HG03039 (cell line): ENCODE data around the gene ARHGAP12.
A peak's percentile ranks its signal among the peaks of the same experiment; 100 is the strongest.
"Not testable (repeated sequence)": the region's sequence is repeated elsewhere in the genome, so short reads cannot be mapped to it uniquely, and the experiment has no call there.

ENCODE experiments used
- ATAC-seq: cut with Tn5 transposase; IDR thresholded peaks from one replicate; pipeline ENCODE4 v1.9.1; 2021; ENCODE audit warnings: mild to moderate bottlenecking, moderate library complexity; ENCODE audit not compliant: unreplicated experiment

The ARHGAP12 gene

DNA sequence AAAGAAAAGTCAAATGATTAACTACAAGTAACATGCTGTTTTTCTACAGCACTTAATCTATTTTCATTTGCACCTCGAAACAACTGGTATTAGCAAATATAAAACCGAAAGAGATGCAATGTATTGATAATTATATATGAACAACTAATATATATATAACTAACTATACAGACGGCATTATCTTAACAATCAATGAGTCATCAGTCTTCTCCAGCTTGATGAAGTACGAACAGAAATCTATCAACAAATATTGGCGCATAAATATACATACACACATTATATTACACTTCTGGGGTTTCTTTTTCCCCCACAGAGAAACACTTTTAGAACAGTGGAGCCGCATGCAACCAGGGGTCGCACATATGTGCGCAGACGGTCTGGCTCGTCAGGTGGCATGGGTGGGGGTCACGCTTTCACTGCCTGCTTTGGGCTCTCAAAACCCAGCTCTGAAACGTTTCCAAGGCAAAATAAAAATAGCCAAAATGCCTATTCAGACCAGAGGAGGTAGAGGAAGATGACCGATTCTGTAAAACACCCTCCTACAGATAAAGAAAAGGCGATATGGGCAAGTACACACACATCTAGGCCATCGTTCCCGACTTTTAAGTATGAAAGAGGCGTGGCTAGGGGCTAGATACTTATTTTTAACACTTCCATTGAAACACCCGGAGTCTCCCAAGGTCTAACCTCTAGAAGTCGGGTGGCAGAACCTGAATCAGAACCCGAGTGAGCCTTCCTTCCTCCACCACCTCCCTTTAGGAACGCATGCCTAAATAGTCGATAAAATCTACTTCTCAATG, 1.7 kb downstream of the ARHGAP12 start:
- no peak for ATAC-seq

GRCh38 chr10:31926160-31926559, 2.5 kb downstream of the ARHGAP12 start:
- no peak for ATAC-seq

DNA sequence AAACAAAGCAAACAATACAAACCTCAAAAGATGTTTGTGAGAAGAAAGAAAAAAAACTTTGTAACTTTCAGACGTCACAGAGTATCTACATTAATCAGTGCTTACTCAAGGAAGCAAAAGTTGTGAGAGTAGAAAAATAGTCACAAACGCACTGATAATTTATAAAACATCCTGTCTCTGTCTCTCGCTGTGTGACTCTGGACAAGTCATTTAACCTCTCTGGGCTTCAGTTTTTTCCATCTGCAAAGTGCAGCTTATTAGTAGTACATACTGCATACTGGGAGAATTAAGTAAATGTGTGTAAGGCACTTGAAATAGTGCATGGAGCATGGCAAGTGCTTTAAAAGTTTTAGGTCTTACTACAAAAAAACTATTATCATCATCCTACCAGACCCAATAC, 3.8 kb downstream of the ARHGAP12 start:
- ATAC-seq, result no peak

DNA sequence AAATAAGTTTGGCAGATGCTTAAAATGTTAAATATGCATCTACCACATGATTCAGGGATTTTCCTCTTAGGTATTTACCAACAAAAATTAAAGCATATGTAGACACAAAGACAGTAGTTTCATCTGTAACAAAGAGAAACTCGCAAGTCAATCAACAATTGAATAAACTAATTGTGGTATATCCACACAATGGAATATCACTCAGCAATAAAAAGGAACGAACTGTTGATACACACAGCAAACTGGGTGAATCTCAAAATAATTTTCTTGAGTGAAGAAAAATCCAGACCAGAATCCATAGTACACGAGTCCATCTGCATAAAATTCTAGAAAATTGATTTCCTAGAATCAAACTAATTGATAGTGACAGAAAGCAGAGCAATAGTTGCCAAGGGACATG, 5.2 kb downstream of the ARHGAP12 start:
- no peak for ATAC-seq

DNA sequence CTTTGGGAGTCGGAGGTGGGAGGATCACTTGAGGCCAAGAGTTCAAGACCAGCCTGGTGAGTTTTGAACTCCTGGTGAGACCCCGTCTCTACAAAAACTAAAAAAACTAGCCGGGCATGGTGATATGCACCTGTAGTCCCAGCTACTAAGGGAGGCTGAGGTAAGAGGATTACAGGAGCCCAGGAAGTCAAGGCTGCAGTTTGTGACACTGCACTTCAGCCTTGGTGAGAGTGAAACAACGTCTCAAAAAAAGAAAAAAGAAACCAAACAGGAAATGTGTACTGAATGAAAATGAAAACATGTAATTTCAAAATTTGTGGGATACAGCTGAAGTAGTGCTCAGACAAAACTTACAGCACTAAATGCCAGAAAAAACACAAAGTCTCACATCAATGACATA, 7.6 kb downstream of the ARHGAP12 start:
- peak; percentile 48 for ATAC-seq

DNA sequence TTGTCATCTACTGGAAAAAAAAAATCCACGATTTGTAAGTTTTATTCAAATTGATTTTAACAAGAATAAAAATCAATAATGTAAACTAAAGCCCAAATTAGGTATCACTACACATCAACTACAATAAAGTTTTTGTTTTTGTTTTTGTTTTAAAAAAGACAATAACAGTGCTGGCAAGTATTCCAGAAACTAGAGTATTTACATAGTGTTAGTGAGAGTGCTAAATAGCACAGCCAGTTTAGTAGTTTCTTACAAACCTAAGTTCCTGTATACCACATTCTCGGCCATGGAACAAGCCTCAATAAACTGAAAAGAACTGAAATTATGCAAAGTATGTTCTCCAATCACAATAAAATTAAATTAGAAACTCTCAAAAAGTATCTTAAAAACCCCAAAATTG, 8.1 kb downstream of the ARHGAP12 start:
- ATAC-seq, result peak; percentile 46

DNA sequence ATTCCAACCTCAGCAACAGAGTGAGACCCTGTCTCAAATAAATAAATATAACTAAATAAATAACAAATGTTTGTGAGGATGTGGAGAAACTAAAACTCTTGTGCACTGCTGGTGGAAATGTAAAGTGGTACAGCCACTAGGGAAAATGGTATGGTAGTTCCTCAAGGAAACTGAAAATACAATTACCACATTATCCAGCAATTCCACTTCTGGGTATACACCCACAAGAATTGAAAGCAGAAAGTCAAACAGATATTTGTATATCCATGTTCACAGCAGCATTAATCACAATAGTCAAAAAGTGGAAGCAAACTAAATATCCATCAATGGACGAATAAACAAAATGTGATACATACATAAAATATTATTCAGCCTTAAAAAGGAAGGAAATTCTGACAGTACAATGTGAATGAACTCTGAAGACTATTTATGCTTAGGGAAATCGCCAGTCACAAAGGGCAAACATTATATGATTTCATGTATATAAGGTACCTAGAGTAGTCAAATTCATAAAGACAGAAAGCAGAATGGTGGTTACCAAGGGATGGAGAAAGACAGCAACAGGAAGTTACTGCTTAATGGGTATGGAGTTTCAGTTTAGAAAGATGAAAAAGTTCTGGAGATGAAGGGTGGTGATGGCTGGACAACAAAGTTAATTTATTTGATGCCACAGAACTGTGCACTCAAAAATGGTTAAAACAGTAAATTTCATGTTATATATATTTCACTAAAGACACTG, 9.8 kb downstream of the ARHGAP12 start:
- ATAC-seq, result no peak

- no peak for ATAC-seq
These were observed 14.3 kb downstream of the ARHGAP12 start for GRCh38 chr10:31914370-31914769.

DNA sequence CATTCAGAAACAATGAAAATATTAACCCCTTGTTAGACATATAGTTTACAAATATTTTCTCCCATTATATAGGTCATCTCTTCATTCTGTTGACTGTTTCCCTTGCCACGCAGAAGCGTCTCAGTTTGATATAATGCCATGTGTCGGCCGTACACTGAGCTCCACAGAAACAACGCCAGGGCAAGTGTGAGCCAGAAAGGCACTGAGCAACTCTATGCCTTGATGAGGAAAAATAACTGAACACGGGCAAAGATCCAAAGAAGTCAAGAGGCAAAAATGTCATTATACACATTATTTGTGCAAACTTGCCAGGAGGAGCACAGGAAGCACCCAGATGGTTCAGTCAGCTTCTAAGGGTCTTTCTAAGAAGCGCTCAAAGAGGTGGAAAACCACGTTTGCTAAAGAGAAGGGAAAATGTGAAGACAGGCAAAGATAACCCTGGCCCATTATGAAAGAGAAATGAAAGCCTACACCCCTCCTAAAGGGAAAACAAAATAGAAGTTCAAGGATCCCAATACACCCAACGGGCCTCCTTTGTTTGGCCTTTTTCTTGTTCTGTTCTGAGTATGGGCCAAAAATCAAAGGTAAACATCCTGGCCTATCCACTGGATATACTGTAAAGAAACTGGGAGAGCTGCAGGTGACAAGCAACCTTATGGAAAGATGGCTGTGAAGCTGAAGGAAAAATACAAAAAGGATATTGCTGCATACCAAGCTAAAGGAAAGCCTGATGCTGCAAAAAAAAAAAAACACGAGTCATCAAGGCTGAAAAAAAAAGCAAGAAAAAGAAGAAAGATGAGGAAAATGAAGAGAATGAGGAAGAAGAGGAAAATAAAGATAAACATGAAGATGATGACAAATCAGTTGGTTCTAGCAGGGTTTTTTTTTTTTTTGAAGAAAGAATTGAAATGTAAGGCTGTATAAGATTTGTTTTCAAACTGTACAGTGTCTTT, 15.5 kb downstream of the ARHGAP12 start:
- no peak for ATAC-seq

DNA sequence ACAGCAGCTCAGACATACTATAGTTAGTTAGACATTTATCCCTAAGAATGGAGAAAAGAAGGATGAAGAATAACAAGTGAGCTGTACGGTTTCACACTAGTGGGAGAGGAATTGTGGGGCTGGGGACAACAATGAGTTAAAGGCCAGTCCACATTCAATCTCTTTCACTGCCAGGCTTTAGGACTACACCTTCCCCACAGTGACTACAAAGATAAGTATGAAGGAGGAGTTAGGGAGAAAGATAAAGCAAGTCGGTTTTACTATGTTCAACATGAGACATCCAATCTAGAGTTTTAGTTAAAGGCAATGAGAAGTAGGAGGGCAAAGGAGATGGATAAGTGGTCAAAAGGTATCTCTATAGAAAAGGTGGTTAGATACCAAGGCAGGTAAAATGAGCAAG, 16.3 kb downstream of the ARHGAP12 start:
- no peak for ATAC-seq

- no peak for ATAC-seq
These were observed 18.6 kb downstream of the ARHGAP12 start for GRCh38 chr10:31910016-31910415.

- no peak for ATAC-seq
These were observed 20.5 kb downstream of the ARHGAP12 start for GRCh38 chr10:31908157-31908556.

DNA sequence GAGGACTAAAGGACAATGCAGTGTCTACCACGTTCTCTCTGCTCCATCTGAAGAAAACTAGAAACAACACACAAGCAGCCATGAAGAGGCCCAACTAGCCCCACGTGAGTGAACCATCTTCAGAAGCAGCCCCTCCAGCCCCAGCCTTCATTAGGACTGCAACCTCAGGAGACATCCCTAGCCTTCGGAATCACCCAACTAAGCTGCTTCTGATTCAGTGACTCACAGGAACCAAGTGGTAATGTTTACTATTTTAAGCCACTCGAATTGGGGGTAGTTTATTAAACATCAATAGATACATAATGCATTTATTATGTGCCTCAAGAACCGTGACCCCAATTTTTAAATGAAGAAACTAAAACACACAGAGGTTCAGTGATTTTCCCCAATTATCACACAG, 22.6 kb downstream of the ARHGAP12 start:
- no peak for ATAC-seq

DNA sequence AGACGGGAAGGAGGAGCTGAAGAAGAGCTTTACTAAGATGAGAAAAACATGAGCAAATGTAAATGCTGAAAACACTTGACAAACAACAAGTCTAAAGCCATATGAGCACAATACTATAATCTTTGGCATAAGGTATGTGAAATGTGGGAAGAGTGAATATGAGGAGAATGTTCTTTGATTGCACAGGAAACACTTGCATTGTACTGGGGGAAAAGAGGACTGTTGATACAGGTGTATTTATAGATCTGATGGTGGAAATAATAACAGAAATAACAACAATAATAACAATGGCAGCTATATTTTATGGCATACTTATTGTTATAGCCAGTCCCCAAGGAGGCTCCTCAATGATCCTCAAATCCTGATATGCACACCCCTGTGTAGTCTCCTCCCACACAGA, 23.0 kb downstream of the ARHGAP12 start:
- no peak for ATAC-seq

DNA sequence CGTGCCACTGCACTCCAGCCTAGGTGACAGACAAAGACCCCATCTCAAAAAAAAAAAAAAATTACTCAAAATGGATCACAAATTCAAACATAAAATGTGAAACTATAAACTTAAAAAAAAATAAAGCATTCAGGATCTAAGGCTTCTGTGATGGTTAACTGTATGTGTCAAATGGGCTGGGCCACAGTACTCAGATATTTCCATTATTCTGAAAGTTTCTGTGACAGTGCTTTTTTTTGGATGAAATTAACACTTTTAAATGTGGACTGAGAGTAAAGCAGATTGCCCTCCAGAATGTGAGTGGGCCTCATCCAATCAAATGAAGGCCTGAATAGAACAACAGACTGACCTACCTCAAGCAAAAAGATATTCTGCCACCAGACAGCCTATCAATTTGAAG, 26.0 kb downstream of the ARHGAP12 start:
- ATAC-seq, result no peak

GRCh38 chr10:31897506-31897905, 31.1 kb downstream of the ARHGAP12 start:
- ATAC-seq, result no peak

DNA sequence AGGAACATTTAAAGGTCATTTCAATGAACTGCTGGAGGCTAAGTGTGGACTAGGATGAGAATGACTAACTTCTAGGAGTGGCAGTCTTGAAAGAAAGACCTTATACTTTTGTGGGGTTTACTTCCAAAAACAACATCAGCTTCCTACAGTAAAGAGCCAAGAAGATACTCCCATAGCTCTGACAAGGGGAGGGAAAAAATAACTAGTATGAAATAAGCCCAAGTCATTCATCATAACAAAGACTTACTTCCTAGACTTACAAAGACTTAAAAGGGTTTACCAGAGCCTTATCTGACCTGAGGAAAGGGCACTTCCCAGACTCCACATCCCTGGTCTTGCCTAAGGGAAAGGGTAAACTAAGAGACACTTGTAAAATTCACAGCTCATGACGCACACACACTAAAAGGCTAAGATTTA, 31.7 kb downstream of the ARHGAP12 start:
- no peak for ATAC-seq

GRCh38 chr10:31895722-31896121, 32.9 kb downstream of the ARHGAP12 start:
- ATAC-seq, result not testable (repeated sequence)

- no peak for ATAC-seq
These were observed 40.2 kb downstream of the ARHGAP12 start for GRCh38 chr10:31888442-31888841.

GRCh38 chr10:31887850-31888249, 40.8 kb downstream of the ARHGAP12 start:
- ATAC-seq, result no peak

DNA sequence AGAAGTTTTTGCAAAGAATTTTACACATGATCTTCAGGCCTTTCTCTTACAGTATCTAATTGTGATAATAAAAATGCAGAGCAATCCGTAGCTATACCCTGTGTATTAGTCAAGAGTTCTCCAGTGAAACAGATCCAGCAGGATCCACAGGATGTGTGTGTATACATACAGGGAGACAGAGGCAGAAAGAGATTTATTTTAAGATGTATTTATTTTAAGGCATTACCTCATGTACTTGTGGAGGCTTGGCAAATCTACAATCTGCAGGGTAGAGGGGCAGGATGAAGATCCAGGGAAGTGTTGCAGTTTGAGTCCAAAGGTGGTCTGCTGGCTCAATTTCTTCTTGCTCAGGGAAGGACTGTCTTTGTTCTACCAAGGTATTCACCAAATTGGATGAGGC, 41.7 kb downstream of the ARHGAP12 start:
- ATAC-seq, result no peak
